Stimulated activated CD8-positive, alpha-beta memory T cell treated with anti-CD3 and anti-CD28 coated beads, Interleukin-7, amount 100 ng/mL, for 48 hours (primary cell): Measurements from ENCODE around the gene CMC2.
A peak's percentile ranks its signal among the peaks of the same experiment; 100 is the strongest.

Experiments
- DNase-seq, 2 donors: peaks; one replicate each; pipeline ENCODE4 v3.0.0-alpha.2; 2020; ENCODE audit warnings: low read depth in 1 of 2; ENCODE audit errors: extremely low read depth in 1 of 2

CMC2 gene

DNA sequence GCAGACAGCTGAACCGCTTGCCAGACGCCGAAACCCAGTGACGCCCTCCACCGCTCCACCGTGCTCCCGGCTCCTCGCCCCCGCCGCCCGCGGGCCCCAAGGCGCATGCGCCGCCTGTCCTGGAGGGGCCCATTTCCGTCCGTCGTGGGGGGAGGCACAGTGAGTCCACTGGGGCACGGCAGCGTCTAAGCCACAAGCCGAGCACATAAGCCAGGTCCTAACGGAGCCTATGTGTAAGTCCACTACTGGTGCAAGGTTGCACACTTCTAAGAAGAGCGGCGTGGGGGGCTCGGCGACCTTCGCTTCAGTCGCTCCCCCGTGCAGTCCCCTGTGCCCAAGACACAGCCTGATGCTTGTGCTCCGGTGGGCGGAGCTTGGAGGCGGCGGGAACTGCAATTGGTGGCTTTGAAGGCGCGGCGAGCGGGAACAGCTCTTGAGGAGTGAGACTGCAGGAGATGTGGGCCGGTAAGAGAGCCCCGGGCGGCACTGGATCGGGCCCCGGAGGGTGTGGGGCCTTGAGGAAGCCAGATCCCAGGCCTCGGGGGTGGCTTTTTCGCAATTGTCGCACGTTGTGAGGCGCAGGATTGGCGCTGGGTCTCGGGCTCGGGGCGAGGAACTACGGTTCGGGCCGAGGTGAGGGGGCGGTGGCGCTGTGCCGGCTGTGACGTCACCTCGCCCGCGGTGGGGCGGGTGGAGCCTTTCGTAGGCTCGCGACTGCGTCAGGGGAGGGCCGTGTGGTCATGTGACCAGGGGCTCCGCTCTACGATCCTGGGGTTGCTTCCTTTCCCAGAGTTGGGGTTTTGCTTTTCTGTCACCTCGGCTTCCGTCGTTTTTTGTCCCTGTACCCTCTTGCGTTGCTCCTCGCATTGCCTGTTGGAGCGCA is at the start of gene CMC2, which contains the start of gene CENPN:
Gene CMC2, minus strand, starts transcription at position 73 of the 883 bp plus-strand sequence. CDS start 9,491 bp downstream, outside the sequence.
Gene CENPN, plus strand, starts transcription at position 402 of the 883 bp plus-strand sequence. CDS start 4,726 bp downstream, outside the sequence.
- peak; percentile 88 to 94 for DNase-seq

GRCh38 chr16:81053761-81054160 is 47.1 kb upstream of the CMC2 start:
- no peak for DNase-seq

DNA sequence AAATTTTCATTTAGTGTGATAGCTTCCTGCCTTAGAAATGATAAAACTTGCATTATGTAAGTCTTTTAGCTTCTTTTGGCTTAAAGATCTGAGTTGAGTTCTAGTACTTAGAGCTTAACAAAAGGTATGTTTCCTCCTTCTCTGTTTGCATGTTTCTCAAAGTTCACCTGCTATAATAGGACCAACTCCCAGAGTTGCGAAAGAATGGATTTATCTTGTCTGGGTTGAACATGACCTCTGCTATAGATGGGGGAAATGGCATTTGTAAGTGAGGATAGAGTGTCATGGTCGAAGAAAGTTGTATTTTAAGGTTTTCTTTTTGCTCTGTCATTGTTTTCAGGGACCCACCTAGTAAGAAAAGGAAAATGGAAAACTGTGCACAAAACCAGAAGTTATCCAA is 36.1 kb upstream of the CMC2 start:
- no peak for DNase-seq

GRCh38 chr16:81041696-81042095 is 35.0 kb upstream of the CMC2 start:
- DNase-seq, result no peak

DNA sequence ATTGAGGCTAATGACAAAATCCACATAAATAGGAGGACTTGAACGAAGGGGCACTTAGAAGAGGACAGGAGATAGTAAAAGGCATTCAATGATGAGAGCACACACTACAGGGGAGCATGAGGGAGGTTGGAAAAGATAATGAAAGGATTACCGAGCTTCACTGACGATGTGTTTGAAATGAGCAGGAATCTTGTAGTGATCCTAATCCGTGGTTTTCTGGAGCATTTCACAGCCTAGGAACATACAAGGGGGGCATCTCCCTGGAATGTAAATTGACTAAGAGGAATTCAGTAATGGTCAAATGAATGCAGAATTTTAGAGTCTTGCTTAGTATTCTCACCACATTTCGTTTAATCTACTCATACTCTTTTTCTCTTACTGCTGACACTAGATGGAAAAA is 34.2 kb upstream of the CMC2 start:
- no peak for DNase-seq

DNA sequence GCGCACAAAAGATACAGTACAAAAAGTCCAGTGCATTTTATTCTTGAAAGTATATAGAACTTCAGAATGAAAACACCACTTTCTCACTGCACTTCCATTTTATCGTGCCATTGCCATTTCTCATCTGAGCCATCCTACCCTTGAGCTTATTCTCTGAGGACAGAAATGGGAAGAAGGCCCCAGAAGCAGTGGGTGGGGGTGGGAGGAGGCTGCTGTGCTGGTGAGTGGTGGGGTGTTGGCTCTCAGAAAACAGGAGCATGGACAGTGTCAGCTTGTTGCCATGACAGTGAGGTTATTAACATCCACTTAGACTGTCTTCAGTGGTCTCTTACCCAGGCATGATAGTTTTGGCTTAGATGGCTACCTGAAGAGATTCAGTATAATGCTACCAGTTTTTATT is 33.4 kb upstream of the CMC2 start:
- no peak for DNase-seq

GRCh38 chr16:81036751-81037350 is 30.2 kb upstream of the CMC2 start:
- DNase-seq, result no peak

DNA sequence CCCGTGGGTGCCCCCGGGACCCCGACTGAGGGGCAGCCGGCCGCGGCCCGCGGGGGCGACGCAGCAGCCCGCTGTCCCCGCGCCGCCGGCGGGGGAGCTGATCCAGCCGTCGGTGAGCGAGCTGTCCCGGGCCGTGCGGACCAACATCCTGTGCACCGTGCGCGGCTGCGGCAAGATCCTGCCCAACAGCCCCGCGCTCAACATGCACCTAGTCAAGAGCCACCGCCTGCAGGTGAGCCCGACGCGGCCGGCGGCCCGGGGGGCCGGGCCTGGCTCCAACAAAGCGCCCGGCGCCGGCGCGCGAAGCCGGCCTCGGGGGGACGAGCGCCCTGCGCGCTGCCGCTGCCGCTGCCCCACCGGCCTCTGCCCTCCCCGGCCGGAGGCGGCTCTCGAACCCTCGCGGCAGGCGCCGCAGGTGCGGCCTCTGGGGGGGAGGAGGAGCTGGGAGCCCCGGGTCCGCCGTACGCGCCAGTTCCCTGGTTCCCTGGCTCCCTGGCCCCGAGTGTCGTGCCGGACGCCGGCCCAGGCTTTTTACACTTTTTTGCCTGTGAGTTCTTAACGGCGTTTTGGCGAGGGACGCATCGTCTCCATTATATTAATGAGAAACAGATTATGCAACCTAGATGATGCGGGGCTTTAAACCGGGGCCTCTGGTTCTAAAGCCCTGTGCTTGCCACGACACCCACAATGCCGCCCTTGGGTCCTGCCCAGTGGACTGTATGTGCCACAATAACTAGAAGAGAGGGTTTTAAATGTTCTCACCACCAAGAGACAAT is 29.5 kb upstream of the CMC2 start:
- DNase-seq, result peak in 1 of 2 donors; percentile 11

GRCh38 chr16:81035398-81035974 is 28.8 kb upstream of the CMC2 start, which contains the start of gene ATMIN:
Gene ATMIN, plus strand, starts transcription at chr16:81035842. Its CDS starts 29 bp downstream, at chr16:81035871.
- peak; percentile 60 to 71 for DNase-seq

GRCh38 chr16:81029930-81030604 is 23.4 kb upstream of the CMC2 start:
- no peak for DNase-seq

DNA sequence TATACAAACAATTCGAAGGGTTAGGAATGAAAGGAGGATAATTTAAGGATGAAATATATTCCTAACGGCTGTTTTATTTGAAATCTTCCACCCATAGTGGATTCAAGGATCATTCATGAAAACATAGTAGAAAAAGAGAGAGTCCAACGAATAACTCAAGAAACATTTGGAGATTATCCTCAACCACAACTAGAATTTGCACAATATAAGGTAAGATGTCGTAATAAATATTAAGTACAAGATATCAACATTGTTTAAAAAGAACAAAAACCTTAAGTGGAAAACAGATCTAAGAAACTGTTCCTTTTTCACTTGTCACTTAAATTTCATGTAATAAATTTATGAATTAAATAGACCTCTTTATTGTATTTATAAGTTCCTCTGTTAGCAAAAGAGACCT is 19.7 kb upstream of the CMC2 start:
- DNase-seq, result no peak

DNA sequence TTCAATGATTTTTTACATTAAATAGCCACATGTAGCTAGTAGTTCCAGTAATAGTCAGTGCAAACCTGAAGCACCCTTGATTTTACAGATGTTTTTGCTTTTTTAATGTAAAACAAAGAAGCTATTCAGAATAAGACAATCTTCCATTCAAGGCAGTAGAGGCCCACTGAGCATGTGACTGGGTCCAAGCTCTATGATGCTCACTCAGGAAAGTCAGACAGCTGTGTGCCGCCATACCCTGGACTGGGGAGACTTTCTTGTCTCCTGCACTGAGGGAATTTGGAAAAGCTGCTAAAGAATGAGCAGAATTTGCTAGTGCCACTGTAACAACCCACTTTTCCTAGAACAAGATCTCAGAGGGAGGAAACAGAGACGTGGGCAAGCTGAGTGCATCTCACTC is 11.8 kb upstream of the CMC2 start:
- DNase-seq, result no peak

GRCh38 chr16:81014672-81015071 is 8.0 kb upstream of the CMC2 start:
- DNase-seq, result no peak

GRCh38 chr16:81012974-81013373 is 6.3 kb upstream of the CMC2 start:
- DNase-seq, result no peak

GRCh38 chr16:81008505-81008789 is 1.8 kb upstream of the CMC2 start:
- DNase-seq, result no peak

DNA sequence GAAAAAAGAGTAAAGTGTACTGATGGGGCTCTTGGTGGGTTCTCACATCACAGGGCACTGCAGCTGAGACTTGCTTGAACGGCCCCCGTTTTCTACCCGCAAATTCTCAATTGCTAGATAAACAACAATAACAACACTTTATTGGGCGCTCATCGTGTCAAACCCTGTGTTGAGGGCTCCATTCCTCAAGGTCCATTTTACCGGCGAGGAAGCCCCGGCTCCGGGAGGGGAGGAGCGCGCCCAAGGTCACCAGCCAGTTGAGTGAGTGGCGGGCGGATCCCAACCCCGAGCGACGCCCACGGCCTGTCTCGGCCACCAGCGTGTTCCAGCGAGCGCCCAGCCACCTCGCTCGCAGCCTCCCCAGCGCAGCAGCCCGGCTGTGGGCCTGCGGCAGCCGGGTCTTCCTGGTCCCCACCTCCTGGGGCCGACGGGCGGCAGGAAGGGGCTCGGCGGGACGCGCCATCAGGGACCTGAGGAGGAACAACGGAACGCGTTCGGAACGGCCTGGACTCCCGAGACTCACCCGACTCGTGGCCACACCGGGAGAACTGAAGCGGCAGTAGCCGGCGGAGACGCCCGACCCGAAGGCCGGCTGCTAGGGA is 373 bp downstream of the CMC2 start:
- DNase-seq, result peak; percentile 59 to 62

- DNase-seq, result no peak
Measured at GRCh38 chr16:81005610-81006161, 999 bp downstream of the CMC2 start.

DNA sequence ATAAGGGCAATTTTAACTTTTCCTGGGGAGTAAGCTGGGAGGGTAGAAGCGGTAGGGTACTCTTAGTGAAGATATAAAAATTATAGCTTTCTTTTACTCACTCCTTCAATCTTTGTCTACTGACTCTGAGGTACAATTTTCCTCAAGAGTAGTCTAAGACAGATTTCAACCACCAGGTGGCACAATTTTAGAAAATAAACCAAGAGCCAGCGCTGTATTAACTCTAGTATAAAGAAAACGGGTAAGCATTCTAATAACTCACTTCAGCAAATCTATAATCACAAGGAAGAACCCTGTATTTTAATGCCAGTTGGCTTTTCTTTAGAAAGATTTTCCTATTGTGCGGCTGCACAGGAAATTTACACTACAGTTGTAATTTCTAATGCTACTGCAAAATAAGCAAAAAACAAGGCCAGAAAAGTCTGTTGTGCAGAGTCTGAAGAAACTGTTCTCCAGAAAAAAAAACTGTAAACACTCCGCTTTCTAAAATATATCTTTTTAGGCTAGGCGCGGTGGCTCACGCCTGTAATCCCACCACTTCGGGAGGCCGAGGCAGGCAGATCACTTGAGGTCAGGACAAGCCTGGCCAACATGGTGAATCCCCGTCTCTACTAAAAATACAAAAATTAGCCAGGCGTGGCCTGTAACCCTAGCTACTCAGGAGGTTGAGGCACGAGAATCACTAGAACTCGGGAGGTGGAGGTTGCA is 1.9 kb downstream of the CMC2 start:
- DNase-seq, result no peak
